Upper lobe of left lung (tissue), 4 donors: ENCODE results near the gene PPAT.

ENCODE experiments used
- POLR2A ChIP-seq, 4 donors: fragments of 450-650 bp; IDR thresholded peaks; one replicate each; pipeline ENCODE4 v1.5.1; 2016 to 2017; ENCODE audit warnings: antibody characterized with exemption in 4 of 4, mild to moderate bottlenecking in 2 of 4
- TF ChIP-seq, protein P1 (sequence below), 6 experiments: fragments of 450-650 bp in 4 of 6; fragments of 200-600 bp in 2 of 6; sonication (generic) in 2 of 6; IDR thresholded peaks; one replicate each; pipeline ENCODE4 v1.5.1; 2016 to 2019; ENCODE audit warnings: antibody characterized with exemption in 6 of 6

DNA sequence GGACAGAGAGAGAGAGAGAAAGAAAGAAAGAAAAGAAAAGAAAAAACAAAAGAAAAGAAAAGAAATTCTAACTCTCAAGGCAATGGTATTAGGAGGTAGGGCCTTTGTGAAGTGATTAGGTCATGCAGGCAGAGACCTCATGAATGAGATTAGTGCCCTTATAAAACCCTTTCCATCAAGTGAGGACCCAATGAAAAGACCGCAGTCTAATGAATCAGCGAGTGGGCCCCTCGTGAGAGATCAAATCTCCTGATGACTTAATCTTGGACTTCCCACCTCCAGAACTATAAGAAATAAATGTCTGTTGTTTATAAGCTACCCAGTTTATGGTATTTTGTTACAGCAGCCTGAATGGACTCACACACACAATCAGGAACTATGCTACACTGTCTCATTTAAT lies 65.0 kb downstream of the PPAT start:
- TF ChIP-seq, protein P1, sequence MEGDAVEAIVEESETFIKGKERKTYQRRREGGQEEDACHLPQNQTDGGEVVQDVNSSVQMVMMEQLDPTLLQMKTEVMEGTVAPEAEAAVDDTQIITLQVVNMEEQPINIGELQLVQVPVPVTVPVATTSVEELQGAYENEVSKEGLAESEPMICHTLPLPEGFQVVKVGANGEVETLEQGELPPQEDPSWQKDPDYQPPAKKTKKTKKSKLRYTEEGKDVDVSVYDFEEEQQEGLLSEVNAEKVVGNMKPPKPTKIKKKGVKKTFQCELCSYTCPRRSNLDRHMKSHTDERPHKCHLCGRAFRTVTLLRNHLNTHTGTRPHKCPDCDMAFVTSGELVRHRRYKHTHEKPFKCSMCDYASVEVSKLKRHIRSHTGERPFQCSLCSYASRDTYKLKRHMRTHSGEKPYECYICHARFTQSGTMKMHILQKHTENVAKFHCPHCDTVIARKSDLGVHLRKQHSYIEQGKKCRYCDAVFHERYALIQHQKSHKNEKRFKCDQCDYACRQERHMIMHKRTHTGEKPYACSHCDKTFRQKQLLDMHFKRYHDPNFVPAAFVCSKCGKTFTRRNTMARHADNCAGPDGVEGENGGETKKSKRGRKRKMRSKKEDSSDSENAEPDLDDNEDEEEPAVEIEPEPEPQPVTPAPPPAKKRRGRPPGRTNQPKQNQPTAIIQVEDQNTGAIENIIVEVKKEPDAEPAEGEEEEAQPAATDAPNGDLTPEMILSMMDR (IDR thresholded peaks at IDR 0.05): no peak
- TF ChIP-seq POLR2A (IDR thresholded peaks at IDR 0.05): no peak
